Gastrocnemius medialis (tissue), 4 donors: ENCODE measurements around the gene COL6A2. TPM values are rescaled to one million over a fixed set of nuclear protein-coding genes. Genes with fewer than 3 reads are reported as not detected.

Experiments used
- ATAC-seq, 2 donors: fragments of 150-250 bp; one replicate each; pipeline ENCODE4 v1.9.1; 2016
- DNase-seq, 2 donors: peaks; one replicate each; pipeline ENCODE4 v3.0.0-alpha.2; 2019
- H3K27ac ChIP-seq, 4 donors: fragments of 200-600 bp; sonication (generic); 1 replicate in 1 of 4; 2 replicates in 3 of 4; pipeline ENCODE4 v1.5.1; 2016 to 2018; ENCODE audit warnings: mild to moderate bottlenecking in 2 of 4, moderate library complexity in 1 of 4
- H3K27me3 ChIP-seq, 3 donors: fragments of 200-600 bp; sonication (generic) in 2 of 3; 1 replicate in 1 of 3; 2 replicates in 2 of 3; pipeline versions ENCODE4 v1.5.1 to v1.6.0; 2016 to 2019; ENCODE audit warnings: mild to moderate bottlenecking in 1 of 3, moderate library complexity in 1 of 3
- H3K36me3 ChIP-seq, 2 donors: fragments of 200-600 bp; sonication (generic) in 1 of 2; one replicate each; pipeline ENCODE4 v1.5.1; 2017 to 2018
- H3K4me1 ChIP-seq, 2 donors: fragments of 200-600 bp; sonication (generic) in 1 of 2; one replicate each; pipeline ENCODE4 v1.5.1; 2016 to 2017; ENCODE audit warnings: mild to moderate bottlenecking in 2 of 2
- H3K4me3 ChIP-seq, 4 donors: fragments of 200-600 bp; sonication (generic) in 3 of 4; 1 replicate in 1 of 4; 2 replicates in 3 of 4; pipeline ENCODE4 v1.5.1; 2016 to 2019; ENCODE audit warnings: mild to moderate bottlenecking in 2 of 4
- H3K9me3 ChIP-seq, 3 donors: fragments of 200-600 bp; sonication (generic) in 2 of 3; 1 replicate in 1 of 3; 2 replicates in 2 of 3; pipeline ENCODE4 v1.5.1; 2016 to 2019
- CTCF ChIP-seq, 5 experiments: fragments of 450-650 bp in 3 of 5; fragments of 200-600 bp in 2 of 5; sonication (generic) in 2 of 5; IDR thresholded peaks in 4 of 5; conservative IDR thresholded peaks in 1 of 5; 1 replicate in 4 of 5; 2 replicates in 1 of 5; pipeline ENCODE4 v1.5.1; 2016 to 2019; ENCODE audit warnings: antibody characterized with exemption in 5 of 5, mild to moderate bottlenecking in 3 of 5, moderate library complexity in 3 of 5
- POLR2A ChIP-seq, 2 donors: fragments of 450-650 bp; IDR thresholded peaks; one replicate each; pipeline ENCODE4 v1.6.1; 2017; ENCODE audit warnings: antibody characterized with exemption in 2 of 2, mild to moderate bottlenecking in 2 of 2, moderate library complexity in 2 of 2
- in situ Hi-C, 4 donors: fragments of 200-750 bp; cut with MboI; loops; one replicate each; pipeline versions ENCODE4 v1.15.0 to v1.8.0; 2017; ENCODE audit warnings: low sequenced_read_pairs in 4 of 4
- intact Hi-C: fragments of 100-400 bp; cut with DNase I; formaldehyde crosslinking; loops from one replicate; pipeline ENCODE4 v1.15.1; 2023; ENCODE audit warnings: low total_unique reads
- total RNA-seq, 4 donors: library from RNA; depleted of rRNA; stranded (reverse); fragments of >200 nt; gene quantifications; one replicate each; pipeline versions ENCODE4 v1.1.0 to v1.2.3, GENCODE V29; 2016

COL6A2 gene
- total RNA-seq, 4 donors from 2014 or later, result 44.0 to 141 (median 88.4) TPM

- Histone ChIP-seq H3K27ac (no peak overlapping the region), H3K4me3 (no peak overlapping the region), H3K36me3 (peaks cover 0 to 14% of the 10 kb centered on the region in 2 donors), H3K4me1 (no peaks in the 10 kb centered on the region), H3K9me3 (no peaks in the 10 kb centered on the region), H3K27me3 (no peaks in the 10 kb centered on the region)
- in situ Hi-C loops (loop anchor here in 2 of 4 donors (25.0 kb wide), 1 partner anchor 155 kb away; no protein-coding TSS in a partner anchor), intact Hi-C loops (no loop called here)
- TF ChIP-seq CTCF (IDR thresholded peaks at IDR 0.05 in 4 of 5, conservative IDR thresholded peaks at IDR 0.05 in 1 of 5), result no peak
- no peak for TF ChIP-seq POLR2A (IDR thresholded peaks at IDR 0.05)
- DNase-seq (peak in 1 of 2 donors; percentile 8), ATAC-seq (no peak)
Measured at GRCh38 chr21:46116776-46117585, 19.1 kb downstream of the COL6A2 start.

- Histone ChIP-seq H3K27me3 (no peaks in the 10 kb centered on the region), H3K27ac (no peak overlapping the region), H3K36me3 (peaks cover 0 to 12% of the 10 kb centered on the region in 2 donors), H3K4me3 (no peak overlapping the region), H3K9me3 (no peaks in the 10 kb centered on the region), H3K4me1 (no peaks in the 10 kb centered on the region)
- ATAC-seq (no peak), DNase-seq (peak in 1 of 2 donors; percentile 8)
- TF ChIP-seq POLR2A (IDR thresholded peaks at IDR 0.05) (no peak), CTCF (IDR thresholded peaks at IDR 0.05 in 4 of 5, conservative IDR thresholded peaks at IDR 0.05 in 1 of 5) (no peak)
- in situ Hi-C loops, result loop anchor here in 2 of 4 donors (25.0 kb wide), 1 partner anchor 155 kb away; no protein-coding TSS in a partner anchor
- intact Hi-C loops, result no loop called here
Measured at GRCh38 chr21:46117586-46118315, 19.8 kb downstream of the COL6A2 start.

GRCh38 chr21:46118316-46119143, 20.6 kb downstream of the COL6A2 start:
- Histone ChIP-seq H3K36me3 (peaks cover 0 to 6% of the 10 kb centered on the region in 2 donors), H3K9me3 (no peaks in the 10 kb centered on the region), H3K4me1 (no peaks in the 10 kb centered on the region), H3K27me3 (no peaks in the 10 kb centered on the region), H3K4me3 (no peak overlapping the region), H3K27ac (no peak overlapping the region)
- DNase-seq (peak in 1 of 2 donors; percentile 9), ATAC-seq (no peak)
- in situ Hi-C loops, result loop anchor here in 2 of 4 donors (25.0 kb wide), 1 partner anchor 156 kb away; no protein-coding TSS in a partner anchor
- intact Hi-C loops, result no loop called here
- TF ChIP-seq CTCF (IDR thresholded peaks at IDR 0.05 in 4 of 5, conservative IDR thresholded peaks at IDR 0.05 in 1 of 5) (no peak), POLR2A (IDR thresholded peaks at IDR 0.05) (no peak)

- DNase-seq, result peak in 1 of 2 donors; percentile 3
Measured at GRCh38 chr21:46119144-46119636, 21.3 kb downstream of the COL6A2 start.

More at GRCh38 chr21:46119144-46119636, 21.3 kb downstream of the COL6A2 start:
- Histone ChIP-seq H3K4me1 (no peaks in the 10 kb centered on the region), H3K4me3 (no peak overlapping the region), H3K9me3 (no peaks in the 10 kb centered on the region), H3K27ac (no peak overlapping the region), H3K27me3 (no peaks in the 10 kb centered on the region), H3K36me3 (peaks cover 0 to 6% of the 10 kb centered on the region in 2 donors)
- intact Hi-C loops, result no loop called here
- no peak for TF ChIP-seq POLR2A (IDR thresholded peaks at IDR 0.05)
- no peak for TF ChIP-seq CTCF (IDR thresholded peaks at IDR 0.05 in 4 of 5, conservative IDR thresholded peaks at IDR 0.05 in 1 of 5)
- in situ Hi-C loops, result loop anchor here in 2 of 4 donors (25.0 kb wide), 1 partner anchor 157 kb away; no protein-coding TSS in a partner anchor
- no peak for ATAC-seq
